GM23338 (cell line): ENCODE results near the gene ZNF496. TPM values are rescaled to one million over a fixed set of nuclear protein-coding genes. Genes with fewer than 3 reads are reported as not detected.

ENCODE experiments used
- ATAC-seq: fragments of 200-7000 bp; cut with Tn5 transposase; 3 replicates; pipeline ENCODE4 v1.9.1; 2020
- DNase-seq: peaks from one replicate; pipeline ENCODE4 v3.0.0-alpha.2; 2015; ENCODE audit warnings: low spot score
- H2AFZ ChIP-seq: fragments of 200-600 bp; sonication (generic); 2 replicates; pipeline ENCODE4 v1.8.0; 2016; ENCODE audit warnings: antibody characterized with exemption, mild to moderate bottlenecking, moderate library complexity
- H3F3A ChIP-seq: fragments of 200-600 bp; sonication (generic); replicated peaks from 2 replicates; pipeline ENCODE4 v1.8.0; 2017; ENCODE audit warnings: antibody characterized with exemption, mixed run types, low read depth
- H3K27ac ChIP-seq: fragments of 200-600 bp; sonication (generic); 2 replicates; pipeline ENCODE4 v1.6.1; 2016; ENCODE audit warnings: low read depth
- H3K27me3 ChIP-seq: fragments of 200-600 bp; sonication (generic); 2 replicates; pipeline ENCODE4 v1.8.0; 2016; ENCODE audit warnings: mild to moderate bottlenecking, mixed run types, moderate library complexity; ENCODE audit not compliant: insufficient read depth
- H3K36me3 ChIP-seq: fragments of 200-600 bp; sonication (generic); 2 replicates; pipeline ENCODE4 v1.8.0; 2016; ENCODE audit warnings: mild to moderate bottlenecking; ENCODE audit not compliant: insufficient read depth
- H3K4me1 ChIP-seq: fragments of 200-600 bp; sonication (generic); 2 replicates; pipeline ENCODE4 v1.8.0; 2016; ENCODE audit warnings: mild to moderate bottlenecking, moderate library complexity; ENCODE audit not compliant: insufficient read depth
- H3K4me2 ChIP-seq: fragments of 200-600 bp; sonication (generic); 2 replicates; pipeline ENCODE4 v1.7.1; 2017; ENCODE audit warnings: mixed run types
- H3K4me3 ChIP-seq: fragments of 200-600 bp; sonication (generic); 2 replicates; pipeline ENCODE4 v1.6.1; 2016; ENCODE audit warnings: mixed run types
- H3K79me2 ChIP-seq: fragments of 200-600 bp; sonication (generic); replicated peaks from 2 replicates; pipeline ENCODE4 v1.8.0; 2017; ENCODE audit warnings: mild to moderate bottlenecking; ENCODE audit not compliant: insufficient read depth
- H3K9me2 ChIP-seq: fragments of 200-600 bp; sonication (generic); 2 replicates; pipeline ENCODE4 v1.8.0; 2017; ENCODE audit not compliant: insufficient read depth
- H4K20me1 ChIP-seq: fragments of 200-600 bp; sonication (generic); replicated peaks from 2 replicates; pipeline ENCODE4 v1.8.0; 2017; ENCODE audit warnings: mild to moderate bottlenecking; ENCODE audit not compliant: insufficient read depth
- H3K27ac Mint-ChIP-seq: 2 replicates; pipeline ENCODE4 v1.8.0; 2020; ENCODE audit warnings: inconsistent platforms, mild to moderate bottlenecking, moderate library complexity, mixed read lengths
- H3K27me3 Mint-ChIP-seq: 3 replicates; pipeline ENCODE4 v1.8.0; 2022; ENCODE audit warnings: low read depth, mild to moderate bottlenecking, moderate library complexity, mixed read lengths, inconsistent platforms; ENCODE audit not compliant: insufficient read depth, poor library complexity
- H3K36me3 Mint-ChIP-seq: 3 replicates; pipeline ENCODE4 v1.8.0; 2021; ENCODE audit warnings: low read depth, mild to moderate bottlenecking, inconsistent platforms, moderate library complexity, mixed read lengths
- H3K4me1 Mint-ChIP-seq: 3 replicates; pipeline ENCODE4 v1.8.0; 2020; ENCODE audit warnings: mild to moderate bottlenecking, inconsistent platforms, mixed read lengths
- H3K4me3 Mint-ChIP-seq: 3 replicates; pipeline ENCODE4 v1.8.0; 2021; ENCODE audit warnings: moderate library complexity, mild to moderate bottlenecking, inconsistent platforms, mixed read lengths
- H3K9me3 Mint-ChIP-seq: 3 replicates; pipeline ENCODE4 v1.8.0; 2020; ENCODE audit warnings: moderate library complexity, mild to moderate bottlenecking, inconsistent platforms, mixed read lengths
- CTCF ChIP-seq, 2 experiments: fragments of 200-600 bp in 1 of 2; sonication (generic) in 1 of 2; conservative IDR thresholded peaks; 2 replicates each; pipeline versions ENCODE4 v1.5.1 to v1.6.1; 2016 to 2017; ENCODE audit warnings: antibody characterized with exemption in 2 of 2, low read depth in 2 of 2, mild to moderate bottlenecking in 2 of 2, moderate library complexity in 1 of 2
- ETS1 ChIP-seq: IDR thresholded peaks from 2 replicates; pipeline ENCODE4 v1.6.1; 2016; ENCODE audit warnings: antibody characterized with exemption
- EZH2phosphoT487 ChIP-seq: fragments of 200-600 bp; sonication (generic); IDR thresholded peaks from one replicate; pipeline ENCODE4 v1.8.1; 2018; ENCODE audit warnings: antibody characterized with exemption; ENCODE audit not compliant: unreplicated experiment
- NANOG ChIP-seq: IDR thresholded peaks from 2 replicates; pipeline ENCODE4 v1.6.1; 2016; ENCODE audit warnings: antibody characterized with exemption, borderline replicate concordance
- POLR2AphosphoS5 ChIP-seq: IDR thresholded peaks from 2 replicates; pipeline ENCODE4 v1.6.1; 2016; ENCODE audit warnings: antibody characterized with exemption, low read depth
- REST ChIP-seq: IDR thresholded peaks from one replicate; pipeline ENCODE4 v1.6.1; 2018; ENCODE audit warnings: antibody characterized with exemption; ENCODE audit not compliant: unreplicated experiment
- ZNF114 ChIP-seq: fragments of 250-450 bp; sonication (Bioruptor Pico); IDR thresholded peaks from 2 replicates; pipeline ENCODE4 v1.5.0; 2020; ENCODE audit warnings: mild to moderate bottlenecking, moderate library complexity
- polyA plus RNA-seq: library from polyadenylated mRNA; unstranded; fragments of >200 nt; fragmentation: Nextera tagmentation; extraction: Ambion mirVana; gene quantifications from 2 replicates; pipeline ENCODE4 v1.2.1, GENCODE V29; 2016
- total RNA-seq: library from RNA; depleted of rRNA; stranded (reverse); fragments of >200 nt; shearing (Covaris generic); gene quantifications from 2 replicates; pipeline ENCODE4 v1.2.3, GENCODE V29; 2014

The ZNF496 gene
- total and polyA plus RNA-seq, 2 experiments from 2014 or later = 22.0 to 127 TPM

- no peaks in the 10 kb centered on the region for H4K20me1 ChIP-seq
- no peaks in the 10 kb centered on the region for H3K36me3 Mint-ChIP-seq
- no peaks in the 10 kb centered on the region for H3F3A ChIP-seq
- no peak for DNase-seq
- peaks cover 14% of the 10 kb centered on the region; the same call in 1 of the 2 replicates for H3K4me1 ChIP-seq
- H3K27me3 ChIP-seq = no peaks in the 10 kb centered on the region
- no peak overlapping the region for H3K4me3 ChIP-seq
- peaks cover 6% of the 10 kb centered on the region for H3K27me3 Mint-ChIP-seq
- TF ChIP-seq CTCF (conservative IDR thresholded peaks at IDR 0.05; ENCODE audit: low read depth in 2 of 2) (no peak), REST (no peak), POLR2AphosphoS5 (no peak), ETS1 (no peak), EZH2phosphoT487 (no peak), NANOG (no peak), ZNF114 (CRISPR knock-in tag) (no peak)
- H3K27ac Mint-ChIP-seq = no peak overlapping the region
- no peak for ATAC-seq
- H3K36me3 ChIP-seq = no peaks in the 10 kb centered on the region
- no peak overlapping the region for H2AFZ ChIP-seq
- no peak overlapping the region for H3K4me3 Mint-ChIP-seq
- no peak overlapping the region for H3K27ac ChIP-seq
- H3K9me2 ChIP-seq = no peaks in the 10 kb centered on the region
- H3K79me2 ChIP-seq = no peaks in the 10 kb centered on the region
- peaks cover 14% of the 10 kb centered on the region for H3K4me1 Mint-ChIP-seq
- H3K4me2 ChIP-seq = no peak overlapping the region
- H3K9me3 Mint-ChIP-seq = no peaks in the 10 kb centered on the region; the same call in 2 of the 3 replicates
These were observed 54.5 kb downstream of the ZNF496 start for GRCh38 chr1:247277191-247277590.

GRCh38 chr1:247274605-247275256, 56.9 kb downstream of the ZNF496 start:
- no peaks in the 10 kb centered on the region for H3K4me1 ChIP-seq
- no peaks in the 10 kb centered on the region for H3K4me1 Mint-ChIP-seq
- H3K36me3 ChIP-seq = no peaks in the 10 kb centered on the region
- no peak overlapping the region for H3K4me3 Mint-ChIP-seq
- H3K36me3 Mint-ChIP-seq = peaks cover 18% of the 10 kb centered on the region; the same call in 2 of the 3 replicates
- H3K9me3 Mint-ChIP-seq = peaks cover 20% of the 10 kb centered on the region
- H2AFZ ChIP-seq = no peak overlapping the region
- H3K27me3 Mint-ChIP-seq = peaks cover 1% of the 10 kb centered on the region
- no peaks in the 10 kb centered on the region for H4K20me1 ChIP-seq
- no peak overlapping the region for H3K4me2 ChIP-seq
- H3K79me2 ChIP-seq = no peaks in the 10 kb centered on the region
- ATAC-seq = no peak
- no peaks in the 10 kb centered on the region for H3K27me3 ChIP-seq
- DNase-seq = no peak
- H3K4me3 ChIP-seq = no peak overlapping the region
- H3K9me2 ChIP-seq = no peaks in the 10 kb centered on the region
- H3F3A ChIP-seq = no peaks in the 10 kb centered on the region
- H3K27ac ChIP-seq = no peak overlapping the region
- H3K27ac Mint-ChIP-seq = no peak overlapping the region
- no peak for TF ChIP-seq ZNF114 (CRISPR knock-in tag)
